ENCODE measurements around the gene MED23.

The MED23 gene

DNA sequence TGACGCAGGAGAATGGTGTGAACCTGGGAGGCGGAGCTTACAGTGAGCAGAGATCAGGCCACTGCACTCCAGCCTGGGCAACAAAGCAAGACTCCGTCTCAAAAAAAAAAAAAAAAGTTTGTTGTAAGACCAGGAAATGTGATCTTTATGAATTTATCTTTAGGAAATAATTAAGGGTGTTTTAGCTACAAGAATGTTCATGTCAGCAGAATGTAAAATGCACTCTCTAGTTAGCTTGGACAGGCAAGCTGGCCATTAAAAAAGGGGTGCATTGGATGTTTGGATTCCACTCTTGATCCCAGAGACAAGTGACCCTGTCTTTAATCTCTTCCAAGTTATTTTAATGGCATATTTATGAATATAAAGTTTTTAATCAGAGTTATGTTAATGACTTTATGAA lies 28.6 kb upstream of the MED23 start (continued):
- TF ChIP-seq SNAI2 (CRISPR knock-in tag; IDR thresholded peaks at IDR 0.05) (no peak), ZNF70 (CRISPR knock-in tag; IDR thresholded peaks at IDR 0.05) (no peak), RARB (CRISPR knock-in tag; IDR thresholded peaks at IDR 0.05) (no peak)

DNA sequence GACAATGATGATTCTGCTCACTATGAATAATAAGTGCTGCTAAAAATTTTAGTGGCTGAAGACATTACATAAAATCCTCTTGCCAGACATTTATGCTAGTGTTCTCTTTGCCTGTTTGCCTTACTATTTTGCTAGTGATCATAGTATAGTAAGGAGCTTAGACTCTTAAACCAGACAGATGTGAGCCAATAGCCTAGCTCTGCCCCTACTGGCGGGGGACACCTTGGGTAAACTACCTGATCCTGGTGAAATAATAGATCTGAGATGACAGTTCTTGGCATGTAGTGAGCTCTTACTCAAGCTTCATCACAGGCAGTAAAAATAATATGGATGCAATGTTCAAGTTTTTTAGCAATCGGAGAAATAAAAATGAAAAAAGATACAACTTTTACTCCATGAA lies 27.9 kb upstream of the MED23 start:
- ATAC-seq = no peak
- no peak for TF ChIP-seq TOX (CRISPR knock-in tag; IDR thresholded peaks at IDR 0.05; ENCODE audit: borderline replicate concordance)
- TF ChIP-seq, protein P1, sequence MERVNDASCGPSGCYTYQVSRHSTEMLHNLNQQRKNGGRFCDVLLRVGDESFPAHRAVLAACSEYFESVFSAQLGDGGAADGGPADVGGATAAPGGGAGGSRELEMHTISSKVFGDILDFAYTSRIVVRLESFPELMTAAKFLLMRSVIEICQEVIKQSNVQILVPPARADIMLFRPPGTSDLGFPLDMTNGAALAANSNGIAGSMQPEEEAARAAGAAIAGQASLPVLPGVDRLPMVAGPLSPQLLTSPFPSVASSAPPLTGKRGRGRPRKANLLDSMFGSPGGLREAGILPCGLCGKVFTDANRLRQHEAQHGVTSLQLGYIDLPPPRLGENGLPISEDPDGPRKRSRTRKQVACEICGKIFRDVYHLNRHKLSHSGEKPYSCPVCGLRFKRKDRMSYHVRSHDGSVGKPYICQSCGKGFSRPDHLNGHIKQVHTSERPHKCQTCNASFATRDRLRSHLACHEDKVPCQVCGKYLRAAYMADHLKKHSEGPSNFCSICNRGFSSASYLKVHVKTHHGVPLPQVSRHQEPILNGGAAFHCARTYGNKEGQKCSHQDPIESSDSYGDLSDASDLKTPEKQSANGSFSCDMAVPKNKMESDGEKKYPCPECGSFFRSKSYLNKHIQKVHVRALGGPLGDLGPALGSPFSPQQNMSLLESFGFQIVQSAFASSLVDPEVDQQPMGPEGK (CRISPR knock-in tag; IDR thresholded peaks at IDR 0.05; ENCODE audit: borderline replicate concordance) = no peak
- TF ChIP-seq TSHZ2 (CRISPR knock-in tag; IDR thresholded peaks at IDR 0.05) = no peak
- no peak for TF ChIP-seq ZNF70 (CRISPR knock-in tag; IDR thresholded peaks at IDR 0.05)
- no peak for TF ChIP-seq ISL1 (CRISPR knock-in tag; IDR thresholded peaks at IDR 0.05)
- TF ChIP-seq CSDC2 (CRISPR knock-in tag; IDR thresholded peaks at IDR 0.05) = no peak
- no peak for TF ChIP-seq RARB (CRISPR knock-in tag; IDR thresholded peaks at IDR 0.05)
- TF ChIP-seq PPARA (CRISPR knock-in tag; IDR thresholded peaks at IDR 0.05; ENCODE audit: borderline replicate concordance) = no peak
- no peak for TF ChIP-seq POU6F1 (CRISPR knock-in tag; IDR thresholded peaks at IDR 0.05; ENCODE audit: borderline replicate concordance, low read depth)
- no peak for TF ChIP-seq GLIS3 (CRISPR knock-in tag; IDR thresholded peaks at IDR 0.05)
- TF ChIP-seq ZFP30 (CRISPR knock-in tag; IDR thresholded peaks at IDR 0.05) = no peak
- TF ChIP-seq, protein P2, sequence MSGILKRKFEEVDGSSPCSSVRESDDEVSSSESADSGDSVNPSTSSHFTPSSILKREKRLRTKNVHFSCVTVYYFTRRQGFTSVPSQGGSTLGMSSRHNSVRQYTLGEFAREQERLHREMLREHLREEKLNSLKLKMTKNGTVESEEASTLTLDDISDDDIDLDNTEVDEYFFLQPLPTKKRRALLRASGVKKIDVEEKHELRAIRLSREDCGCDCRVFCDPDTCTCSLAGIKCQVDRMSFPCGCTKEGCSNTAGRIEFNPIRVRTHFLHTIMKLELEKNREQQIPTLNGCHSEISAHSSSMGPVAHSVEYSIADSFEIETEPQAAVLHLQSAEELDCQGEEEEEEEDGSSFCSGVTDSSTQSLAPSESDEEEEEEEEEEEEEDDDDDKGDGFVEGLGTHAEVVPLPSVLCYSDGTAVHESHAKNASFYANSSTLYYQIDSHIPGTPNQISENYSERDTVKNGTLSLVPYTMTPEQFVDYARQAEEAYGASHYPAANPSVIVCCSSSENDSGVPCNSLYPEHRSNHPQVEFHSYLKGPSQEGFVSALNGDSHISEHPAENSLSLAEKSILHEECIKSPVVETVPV (CRISPR knock-in tag; IDR thresholded peaks at IDR 0.05) = no peak
- TF ChIP-seq ZC3H10 (CRISPR knock-in tag; IDR thresholded peaks at IDR 0.05) = no peak
- no peak for TF ChIP-seq ZNF565 (CRISPR knock-in tag; conservative IDR thresholded peaks at IDR 0.05; ENCODE audit: low read depth)
- no peak for TF ChIP-seq ESRRG (CRISPR knock-in tag; IDR thresholded peaks at IDR 0.05)
- no peak for TF ChIP-seq ARNTL (CRISPR knock-in tag; IDR thresholded peaks at IDR 0.05; ENCODE audit: borderline replicate concordance, low read depth)
- TF ChIP-seq BACH2 (CRISPR knock-in tag; IDR thresholded peaks at IDR 0.05; ENCODE audit: borderline replicate concordance) = no peak
- no peak for TF ChIP-seq TCF4 (CRISPR knock-in tag; IDR thresholded peaks at IDR 0.05; ENCODE audit: borderline replicate concordance)
- TF ChIP-seq SNAI2 (CRISPR knock-in tag; IDR thresholded peaks at IDR 0.05) = no peak

- TF ChIP-seq GLIS3 (CRISPR knock-in tag; IDR thresholded peaks at IDR 0.05) = no peak
- ATAC-seq = no peak
These were observed 27.3 kb upstream of the MED23 start for GRCh38 chr6:131655387-131655786.

DNA sequence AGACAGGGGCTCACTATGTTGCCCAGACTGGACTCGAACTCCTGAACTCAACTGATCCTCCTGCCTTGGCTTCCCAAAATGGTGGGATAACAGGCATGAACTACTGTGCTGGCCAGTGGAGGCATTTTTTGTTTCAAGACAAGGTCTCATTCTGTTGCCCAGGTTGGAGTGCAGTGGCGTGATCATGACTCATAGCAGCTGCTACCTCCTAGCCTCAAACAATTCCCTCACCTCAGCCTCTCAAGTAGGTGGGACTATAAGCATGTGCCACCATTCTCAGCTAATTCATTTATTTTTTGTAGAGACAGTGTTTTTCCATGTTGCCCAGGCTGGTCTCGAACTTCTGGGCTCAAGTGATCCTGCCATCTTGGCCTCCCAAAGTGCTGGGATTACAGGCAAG lies 26.3 kb upstream of the MED23 start:
- no peak for ATAC-seq
- no peak for TF ChIP-seq ARNTL (CRISPR knock-in tag; IDR thresholded peaks at IDR 0.05; ENCODE audit: borderline replicate concordance, low read depth)

DNA sequence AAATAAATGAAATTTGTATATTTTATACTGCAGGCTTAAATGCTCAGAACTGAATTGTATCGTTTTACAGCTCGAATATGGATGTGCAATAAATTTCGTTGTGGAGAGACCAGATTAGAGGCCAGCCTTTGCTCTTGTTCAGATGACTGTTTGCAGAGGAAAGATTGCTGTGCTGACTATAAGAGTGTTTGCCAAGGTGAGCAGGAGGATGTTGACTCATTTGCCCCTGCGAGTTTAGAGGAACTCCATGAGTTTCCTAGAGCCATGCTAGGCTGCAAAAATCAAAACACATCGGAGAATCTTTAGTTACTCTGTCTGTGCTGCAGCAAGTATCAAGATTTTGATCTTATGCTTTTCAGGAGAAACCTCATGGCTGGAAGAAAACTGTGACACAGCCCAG lies 24.4 kb upstream of the MED23 start:
- ATAC-seq = no peak
- TF ChIP-seq, protein P2 (CRISPR knock-in tag; IDR thresholded peaks at IDR 0.05) = no peak
- TF ChIP-seq TOX (CRISPR knock-in tag; IDR thresholded peaks at IDR 0.05; ENCODE audit: borderline replicate concordance) = no peak
- TF ChIP-seq ARNTL (CRISPR knock-in tag; IDR thresholded peaks at IDR 0.05; ENCODE audit: borderline replicate concordance, low read depth) = no peak
- TF ChIP-seq, protein P1 (CRISPR knock-in tag; IDR thresholded peaks at IDR 0.05; ENCODE audit: borderline replicate concordance) = no peak
- TF ChIP-seq, protein P3, sequence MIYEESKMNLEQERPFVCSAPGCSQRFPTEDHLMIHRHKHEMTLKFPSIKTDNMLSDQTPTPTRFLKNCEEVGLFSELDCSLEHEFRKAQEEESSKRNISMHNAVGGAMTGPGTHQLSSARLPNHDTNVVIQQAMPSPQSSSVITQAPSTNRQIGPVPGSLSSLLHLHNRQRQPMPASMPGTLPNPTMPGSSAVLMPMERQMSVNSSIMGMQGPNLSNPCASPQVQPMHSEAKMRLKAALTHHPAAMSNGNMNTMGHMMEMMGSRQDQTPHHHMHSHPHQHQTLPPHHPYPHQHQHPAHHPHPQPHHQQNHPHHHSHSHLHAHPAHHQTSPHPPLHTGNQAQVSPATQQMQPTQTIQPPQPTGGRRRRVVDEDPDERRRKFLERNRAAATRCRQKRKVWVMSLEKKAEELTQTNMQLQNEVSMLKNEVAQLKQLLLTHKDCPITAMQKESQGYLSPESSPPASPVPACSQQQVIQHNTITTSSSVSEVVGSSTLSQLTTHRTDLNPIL (CRISPR knock-in tag; IDR thresholded peaks at IDR 0.05; ENCODE audit: low read depth) = no peak
- no peak for TF ChIP-seq SNAI2 (CRISPR knock-in tag; IDR thresholded peaks at IDR 0.05)
- TF ChIP-seq ZFP30 (CRISPR knock-in tag; IDR thresholded peaks at IDR 0.05) = no peak
- no peak for TF ChIP-seq ZNF8 (CRISPR knock-in tag; IDR thresholded peaks at IDR 0.05)
- TF ChIP-seq GLIS3 (CRISPR knock-in tag; IDR thresholded peaks at IDR 0.05) = no peak
- no peak for TF ChIP-seq ESRRG (CRISPR knock-in tag; IDR thresholded peaks at IDR 0.05)
- no peak for TF ChIP-seq ZNF70 (CRISPR knock-in tag; IDR thresholded peaks at IDR 0.05)
- no peak for TF ChIP-seq ISL1 (CRISPR knock-in tag; IDR thresholded peaks at IDR 0.05)
- TF ChIP-seq ZC3H10 (CRISPR knock-in tag; IDR thresholded peaks at IDR 0.05) = no peak
- no peak for TF ChIP-seq TCF4 (CRISPR knock-in tag; IDR thresholded peaks at IDR 0.05; ENCODE audit: borderline replicate concordance)
- no peak for TF ChIP-seq CSDC2 (CRISPR knock-in tag; IDR thresholded peaks at IDR 0.05)
